ENCODE data around the gene REEP3.
A peak's percentile ranks its signal among the peaks of the same experiment; 100 is the strongest.

Gene REEP3

GRCh38 chr10:63573068-63573697 is 52.0 kb downstream of the REEP3 start:
- no peak overlapping the region for H3K4me3 ChIP-seq (replicated peaks; ENCODE audit: low read depth, low read length)
- no peak for TF ChIP-seq CTCF (IDR thresholded peaks at IDR 0.05; ENCODE audit: low read length, missing control alignments)
- peak; percentile 76 for DNase-seq (ENCODE audit: low read depth)

- peak; percentile 26 for DNase-seq (ENCODE audit: low read depth)
- no peak overlapping the region for H3K4me3 ChIP-seq (replicated peaks; ENCODE audit: low read depth, low read length)
- TF ChIP-seq CTCF (IDR thresholded peaks at IDR 0.05; ENCODE audit: low read length, missing control alignments) = no peak
Observed at GRCh38 chr10:63574011-63574410, 52.8 kb downstream of the REEP3 start.

GRCh38 chr10:63576501-63576900 is 55.3 kb downstream of the REEP3 start:
- no peak overlapping the region for H3K4me3 ChIP-seq (replicated peaks; ENCODE audit: low read depth, low read length)
- TF ChIP-seq CTCF (IDR thresholded peaks at IDR 0.05; ENCODE audit: low read length, missing control alignments) = no peak
- DNase-seq (ENCODE audit: low read depth) = peak; percentile 27

- DNase-seq (ENCODE audit: low read depth) = no peak
- no peak overlapping the region for H3K4me3 ChIP-seq (replicated peaks; ENCODE audit: low read depth, low read length)
- no peak for TF ChIP-seq CTCF (IDR thresholded peaks at IDR 0.05; ENCODE audit: low read length, missing control alignments)
Observed at GRCh38 chr10:63578501-63578900, 57.3 kb downstream of the REEP3 start.

- DNase-seq (ENCODE audit: low read depth) = no peak
Observed at GRCh38 chr10:63579371-63580014, 58.3 kb downstream of the REEP3 start.

GRCh38 chr10:63582690-63583089 is 61.5 kb downstream of the REEP3 start:
- TF ChIP-seq CTCF (IDR thresholded peaks at IDR 0.05; ENCODE audit: low read length, missing control alignments) = no peak
- no peak for DNase-seq (ENCODE audit: low read depth)
- H3K4me3 ChIP-seq (replicated peaks; ENCODE audit: low read depth, low read length) = no peak overlapping the region

More at GRCh38 chr10:63579371-63580014, 58.3 kb downstream of the REEP3 start:
- no peak for TF ChIP-seq CTCF (IDR thresholded peaks at IDR 0.05; ENCODE audit: low read length, missing control alignments)
- no peak overlapping the region for H3K4me3 ChIP-seq (replicated peaks; ENCODE audit: low read depth, low read length)

GRCh38 chr10:63583397-63583796 is 62.2 kb downstream of the REEP3 start:
- H3K4me3 ChIP-seq (replicated peaks; ENCODE audit: low read depth, low read length) = no peak overlapping the region
- TF ChIP-seq CTCF (IDR thresholded peaks at IDR 0.05; ENCODE audit: low read length, missing control alignments) = no peak
- no peak for DNase-seq (ENCODE audit: low read depth)
